GM19025 (cell line): Measurements from ENCODE around the gene PRDM11.

ENCODE experiments used
- ATAC-seq: cut with Tn5 transposase; IDR thresholded peaks from one replicate; pipeline ENCODE4 v1.9.1; 2021; ENCODE audit warnings: mild to moderate bottlenecking, low read depth, moderate library complexity; ENCODE audit not compliant: unreplicated experiment

Gene PRDM11

GRCh38 chr11:45208135-45208534 is 61.7 kb downstream of the PRDM11 start:
- no peak for ATAC-seq

- ATAC-seq, result no peak
Observed at GRCh38 chr11:45209000-45209879, 62.8 kb downstream of the PRDM11 start.

DNA sequence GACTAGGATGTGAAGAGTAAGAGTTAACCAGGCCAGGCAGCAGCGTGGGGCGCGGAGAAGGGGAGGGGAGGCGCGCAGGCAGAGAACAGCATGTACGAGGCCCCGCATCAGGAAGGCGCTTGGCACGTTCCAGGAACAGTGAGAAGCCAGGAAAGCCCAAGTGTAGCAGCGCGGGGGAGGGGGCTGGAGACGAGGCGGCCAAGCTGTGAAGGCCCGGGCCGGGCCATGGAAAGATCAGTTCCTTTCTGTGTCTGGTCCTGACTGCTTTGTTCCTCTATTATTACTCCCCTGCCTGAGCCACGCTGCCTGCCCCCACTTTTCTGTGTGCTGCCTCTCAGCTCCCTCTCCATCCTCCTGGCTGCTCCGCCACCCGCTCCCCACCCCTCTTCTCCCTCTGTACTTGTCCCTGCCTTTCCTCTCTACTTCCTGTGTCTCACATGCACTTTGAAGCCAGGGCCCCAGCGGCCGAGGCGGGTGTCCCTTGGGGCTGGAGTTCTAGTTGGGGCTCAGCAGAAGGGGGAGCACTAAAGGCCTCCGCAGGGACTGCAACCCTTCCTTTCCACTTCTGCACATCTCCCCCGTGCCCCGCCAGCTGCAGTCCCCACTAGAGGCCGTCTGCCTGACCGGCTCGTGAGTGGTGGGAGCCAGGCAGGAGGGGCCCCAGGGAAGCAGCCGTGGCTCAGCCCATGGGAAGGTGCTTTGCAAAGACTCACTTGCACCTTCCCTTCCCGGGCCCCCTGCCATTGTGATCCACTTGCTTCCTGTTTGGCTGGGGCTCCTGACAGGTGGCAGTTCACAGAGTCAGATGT is 63.7 kb downstream of the PRDM11 start:
- no peak for ATAC-seq

- ATAC-seq, result no peak
Observed at GRCh38 chr11:45210846-45211245, 64.4 kb downstream of the PRDM11 start.

GRCh38 chr11:45211732-45212131 is 65.3 kb downstream of the PRDM11 start:
- no peak for ATAC-seq

GRCh38 chr11:45212566-45213315 is 66.3 kb downstream of the PRDM11 start:
- ATAC-seq, result no peak

- no peak for ATAC-seq
Observed at GRCh38 chr11:45213316-45213665, 66.9 kb downstream of the PRDM11 start.

DNA sequence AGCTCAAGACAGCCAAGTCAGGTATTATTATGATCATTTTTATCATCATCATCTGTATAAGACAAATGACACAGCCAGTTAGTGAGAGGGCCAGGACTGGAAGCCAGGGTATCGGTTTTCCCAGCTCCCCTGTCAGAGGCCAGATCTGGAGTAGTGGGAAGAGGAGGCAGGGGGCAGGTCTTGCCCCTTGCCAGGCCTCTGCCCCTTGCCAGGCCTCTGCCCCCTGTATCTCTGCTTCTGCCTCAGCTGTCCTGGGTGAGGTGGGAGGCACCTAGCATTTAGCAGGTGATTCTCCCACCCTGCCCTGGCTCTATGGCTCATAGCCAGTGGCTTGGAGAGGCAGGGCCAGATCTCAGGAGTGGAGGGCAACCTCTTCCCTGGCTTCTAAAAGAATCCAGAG is 67.3 kb downstream of the PRDM11 start:
- ATAC-seq, result no peak

- ATAC-seq, result no peak
Observed at GRCh38 chr11:45215098-45215865, 68.8 kb downstream of the PRDM11 start.

GRCh38 chr11:45216031-45216430 is 69.6 kb downstream of the PRDM11 start:
- no peak for ATAC-seq

DNA sequence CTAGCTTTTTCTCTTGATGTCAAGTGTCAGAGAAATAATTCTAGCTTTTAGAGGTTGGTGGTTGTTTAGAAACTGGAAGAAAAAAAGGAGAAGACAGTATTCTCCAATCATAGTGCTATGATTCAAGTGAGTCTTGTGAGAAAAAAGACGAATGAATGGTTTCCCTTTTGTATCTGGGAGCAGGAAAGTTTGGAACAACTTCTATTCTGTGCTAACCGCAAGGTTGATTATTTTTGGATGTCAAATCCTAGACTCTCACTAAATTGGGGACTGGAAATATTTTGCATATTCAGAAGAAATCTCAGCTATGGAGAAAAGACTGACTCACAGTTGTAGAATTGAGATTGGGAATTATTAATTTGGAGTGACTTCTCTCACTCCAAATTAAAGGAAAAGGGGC is 70.5 kb downstream of the PRDM11 start:
- no peak for ATAC-seq

- ATAC-seq, result no peak
Observed at GRCh38 chr11:45217991-45218390, 71.6 kb downstream of the PRDM11 start.

DNA sequence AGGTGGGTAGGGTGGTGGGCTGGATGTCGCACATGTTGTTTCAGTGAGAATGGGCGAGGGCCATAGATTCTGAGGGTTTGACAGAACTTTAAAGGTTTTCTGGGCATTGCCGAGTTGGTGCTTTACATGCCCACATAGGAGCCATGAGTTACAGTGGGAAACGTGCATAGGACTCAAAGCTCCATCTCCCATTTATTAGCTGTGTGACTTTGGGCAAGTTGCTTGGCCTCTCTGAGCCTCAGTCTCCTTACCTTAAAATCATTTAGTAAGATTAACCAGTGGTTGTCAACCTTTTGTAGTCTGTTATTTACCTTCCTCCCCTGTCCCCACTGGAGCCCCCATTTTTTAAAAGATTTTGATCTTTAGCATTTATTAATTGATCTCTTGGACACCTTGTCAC is 72.3 kb downstream of the PRDM11 start:
- ATAC-seq, result no peak

GRCh38 chr11:45219411-45219810 is 73.0 kb downstream of the PRDM11 start:
- no peak for ATAC-seq

DNA sequence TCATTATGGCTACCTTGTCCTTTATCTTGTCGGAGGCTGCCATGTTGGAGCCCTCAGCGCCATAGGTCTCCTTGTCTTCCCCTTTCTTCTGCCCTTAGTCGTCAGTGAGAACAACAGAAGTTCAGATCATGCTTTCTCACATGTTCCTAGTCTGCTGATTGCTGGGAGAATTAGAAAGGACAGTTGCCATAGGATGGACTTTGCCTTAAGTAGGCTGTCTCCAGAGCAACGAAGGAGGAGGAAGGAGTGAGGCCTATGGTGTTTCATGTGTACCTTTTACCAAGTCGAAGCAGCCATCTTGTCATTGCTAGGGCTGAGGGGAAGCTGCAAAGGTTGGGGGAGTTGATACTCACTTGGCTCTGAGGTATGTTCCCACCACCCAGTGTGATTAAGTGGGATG is 77.1 kb downstream of the PRDM11 start:
- ATAC-seq, result no peak

GRCh38 chr11:45224766-45225165 is 78.3 kb downstream of the PRDM11 start:
- no peak for ATAC-seq

DNA sequence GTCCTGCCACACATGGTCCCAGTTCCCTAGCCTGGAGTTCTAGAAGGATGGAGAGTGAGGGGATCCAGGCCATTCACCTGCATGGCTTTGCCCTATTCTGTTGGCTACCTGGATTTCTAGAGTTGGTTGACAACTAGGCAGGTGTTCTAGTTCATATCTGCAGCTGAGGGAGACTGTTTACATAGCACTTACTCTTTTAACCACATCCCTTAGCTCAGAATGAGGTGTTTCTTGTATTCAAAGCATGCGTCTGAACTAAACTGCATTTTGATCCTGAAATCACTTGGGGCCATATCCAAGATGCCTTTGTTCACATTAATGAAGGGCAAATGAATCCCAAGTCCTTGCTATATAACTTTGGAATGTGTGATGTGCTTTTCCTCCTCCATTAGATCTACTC is 78.8 kb downstream of the PRDM11 start:
- ATAC-seq, result no peak

GRCh38 chr11:45225961-45226871 is 79.8 kb downstream of the PRDM11 start:
- ATAC-seq, result no peak

- no peak for ATAC-seq
Observed at GRCh38 chr11:45226901-45227300, 80.5 kb downstream of the PRDM11 start.
